ENCODE measurements around the gene IL1RAPL1. TPM values are rescaled to one million over a fixed set of nuclear protein-coding genes. Genes with fewer than 3 reads are reported as not detected.

The IL1RAPL1 gene
- total RNA-seq, 1 experiment from 2014 or later, result not detected

- H3K27ac Mint-ChIP-seq (ENCODE audit: low read depth, unreplicated experiment), result no peak overlapping the region
- H3K9me3 Mint-ChIP-seq (ENCODE audit: unreplicated experiment), result no peaks in the 10 kb centered on the region
- intact Hi-C loops (cut with micrococcal nuclease), result no loop called here
- DNase-seq (ENCODE audit: unreplicated experiment), result no peak
- no peak for TF ChIP-seq CTCF (IDR thresholded peaks at IDR 0.05; ENCODE audit: unreplicated experiment)
- H3K4me1 Mint-ChIP-seq (ENCODE audit: insufficient read depth, unreplicated experiment), result no peaks in the 10 kb centered on the region
- no peaks in the 10 kb centered on the region for H3K36me3 Mint-ChIP-seq (ENCODE audit: insufficient read depth, unreplicated experiment)
- CTCF ChIA-PET, result interaction anchor here (0.5 kb wide), 1 partner anchor 101 kb away, joined by 3 read pairs; no protein-coding TSS in a partner anchor
- H3K27me3 Mint-ChIP-seq (ENCODE audit: insufficient read depth, unreplicated experiment), result peaks cover 23% of the 10 kb centered on the region
- no peak overlapping the region for H3K4me3 Mint-ChIP-seq (ENCODE audit: unreplicated experiment)
- BruUV-seq (replicated peaks), result no TSS peak
- POLR2A ChIA-PET, result no interaction called here
Observed at GRCh38 chrX:29775890-29776289, 1188.6 kb downstream of the IL1RAPL1 start.

GRCh38 chrX:29787656-29788055 lies 1200.4 kb downstream of the IL1RAPL1 start:
- no peaks in the 10 kb centered on the region for H3K36me3 Mint-ChIP-seq (ENCODE audit: insufficient read depth, unreplicated experiment)
- no peaks in the 10 kb centered on the region for H3K4me1 Mint-ChIP-seq (ENCODE audit: insufficient read depth, unreplicated experiment)
- ChIA-PET CTCF (no interaction called here), POLR2A (no interaction called here)
- no peak overlapping the region for H3K4me3 Mint-ChIP-seq (ENCODE audit: unreplicated experiment)
- no peaks in the 10 kb centered on the region for H3K9me3 Mint-ChIP-seq (ENCODE audit: unreplicated experiment)
- TF ChIP-seq CTCF (IDR thresholded peaks at IDR 0.05; ENCODE audit: unreplicated experiment), result no peak
- no TSS peak for BruUV-seq (replicated peaks)
- no peak for DNase-seq (ENCODE audit: unreplicated experiment)
- intact Hi-C loops (cut with micrococcal nuclease), result no loop called here
- H3K27me3 Mint-ChIP-seq (ENCODE audit: insufficient read depth, unreplicated experiment), result peaks cover 44% of the 10 kb centered on the region
- H3K27ac Mint-ChIP-seq (ENCODE audit: low read depth, unreplicated experiment), result no peak overlapping the region

GRCh38 chrX:29788991-29789699 lies 1201.9 kb downstream of the IL1RAPL1 start:
- no peak for TF ChIP-seq CTCF (IDR thresholded peaks at IDR 0.05; ENCODE audit: unreplicated experiment)
- no peak overlapping the region for H3K27ac Mint-ChIP-seq (ENCODE audit: low read depth, unreplicated experiment)
- no peaks in the 10 kb centered on the region for H3K4me1 Mint-ChIP-seq (ENCODE audit: insufficient read depth, unreplicated experiment)
- H3K36me3 Mint-ChIP-seq (ENCODE audit: insufficient read depth, unreplicated experiment), result no peaks in the 10 kb centered on the region
- no peak for DNase-seq (ENCODE audit: unreplicated experiment)
- intact Hi-C loops (cut with micrococcal nuclease), result no loop called here
- ChIA-PET POLR2A (no interaction called here), CTCF (interaction anchor here (1.0 kb wide), 1 partner anchor 11 kb away, joined by 3 read pairs; no protein-coding TSS in a partner anchor)
- H3K4me3 Mint-ChIP-seq (ENCODE audit: unreplicated experiment), result no peak overlapping the region
- H3K27me3 Mint-ChIP-seq (ENCODE audit: insufficient read depth, unreplicated experiment), result peaks cover 33% of the 10 kb centered on the region
- BruUV-seq (replicated peaks), result no TSS peak
- no peaks in the 10 kb centered on the region for H3K9me3 Mint-ChIP-seq (ENCODE audit: unreplicated experiment)

GRCh38 chrX:29792335-29792734 lies 1205.1 kb downstream of the IL1RAPL1 start:
- ChIA-PET POLR2A (interaction anchor here (0.6 kb wide), 1 partner anchor 463 kb away, joined by 3 read pairs; no protein-coding TSS in a partner anchor), CTCF (no interaction called here)
- no TSS peak for BruUV-seq (replicated peaks)
- DNase-seq (ENCODE audit: unreplicated experiment), result no peak
- Mint-ChIP-seq H3K9me3 (ENCODE audit: unreplicated experiment) (no peaks in the 10 kb centered on the region), H3K36me3 (ENCODE audit: insufficient read depth, unreplicated experiment) (no peaks in the 10 kb centered on the region), H3K27ac (ENCODE audit: low read depth, unreplicated experiment) (no peak overlapping the region), H3K4me3 (ENCODE audit: unreplicated experiment) (no peak overlapping the region), H3K4me1 (ENCODE audit: insufficient read depth, unreplicated experiment) (no peaks in the 10 kb centered on the region), H3K27me3 (ENCODE audit: insufficient read depth, unreplicated experiment) (peaks cover 28% of the 10 kb centered on the region)
- intact Hi-C loops (cut with micrococcal nuclease), result no loop called here
- TF ChIP-seq CTCF (IDR thresholded peaks at IDR 0.05; ENCODE audit: unreplicated experiment), result no peak

All from MCF 10A (cell line).